K562 (cell line): ENCODE results near the gene KLK3. TPM values are rescaled to one million over a fixed set of nuclear protein-coding genes. Genes with fewer than 3 reads are reported as not detected.

Experiments used
- DDX20 ChIP-seq: fragments of 450-650 bp; IDR thresholded peaks from 2 replicates; pipeline ENCODE4 v1.6.1; 2016; ENCODE audit warnings: missing genetic modification characterization, low read depth, mild to moderate bottlenecking, missing compliant biosample characterization, moderate library complexity
- ERF ChIP-seq: fragments of 450-650 bp; formaldehyde crosslinking; IDR thresholded peaks from 2 replicates; pipeline ENCODE4 v1.4.0; 2020; ENCODE audit warnings: mild to moderate bottlenecking, mixed read lengths
- ESRRA ChIP-seq: fragments of 450-650 bp; IDR thresholded peaks from 2 replicates; pipeline ENCODE4 v1.6.1; 2014; ENCODE audit warnings: low read depth, mild to moderate bottlenecking, moderate library complexity, borderline replicate concordance
- FOXP1 ChIP-seq: sonication (generic); formaldehyde crosslinking; IDR thresholded peaks from 2 replicates; pipeline ENCODE4 v1.8.0; 2022; ENCODE audit warnings: mild to moderate bottlenecking, missing genetic modification reagents
- GABPB1 ChIP-seq: sonication (generic); formaldehyde crosslinking; IDR thresholded peaks from 2 replicates; pipeline ENCODE4 v1.8.0; 2022; ENCODE audit warnings: mild to moderate bottlenecking, missing genetic modification reagents
- HDAC6 ChIP-seq: IDR thresholded peaks from 2 replicates; pipeline ENCODE4 v1.6.1; 2012; ENCODE audit warnings: low read depth, mild to moderate bottlenecking, control low read depth, inconsistent platforms, low read length, moderate library complexity
- KAT7 ChIP-seq: sonication (generic); formaldehyde crosslinking; IDR thresholded peaks from 2 replicates; pipeline ENCODE4 v1.8.0; 2022; ENCODE audit warnings: missing genetic modification reagents, mild to moderate bottlenecking, borderline replicate concordance
- MTA3 ChIP-seq: fragments of 450-650 bp; formaldehyde crosslinking; IDR thresholded peaks from 2 replicates; pipeline ENCODE4 v1.6.1; 2017; ENCODE audit warnings: mild to moderate bottlenecking, borderline replicate concordance
- PRPF4 ChIP-seq: fragments of 200-400 bp; formaldehyde crosslinking; IDR thresholded peaks from one replicate; pipeline ENCODE4 v1.6.1; 2017; ENCODE audit warnings: low read length, low read depth, mild to moderate bottlenecking; ENCODE audit not compliant: insufficient read depth, poor library complexity, severe bottlenecking
- RBFOX2 ChIP-seq: fragments of 200-400 bp; formaldehyde crosslinking; IDR thresholded peaks from 2 replicates; pipeline ENCODE4 v1.6.1; 2017; ENCODE audit warnings: low read depth, mild to moderate bottlenecking, low read length, moderate library complexity
- SOX6 ChIP-seq: fragments of 450-650 bp; IDR thresholded peaks from 2 replicates; pipeline ENCODE4 v1.6.1; 2014; ENCODE audit warnings: mild to moderate bottlenecking
- SRSF7 ChIP-seq: fragments of 200-400 bp; formaldehyde crosslinking; optimal IDR thresholded peaks from 2 replicates; pipeline ENCODE3; 2017; ENCODE audit warnings: mild to moderate bottlenecking, low read depth, low read length
- USF1 ChIP-seq: sonication (generic); formaldehyde crosslinking; IDR thresholded peaks from 2 replicates; pipeline ENCODE4 v1.9.0; 2022; ENCODE audit warnings: mild to moderate bottlenecking, missing genetic modification reagents
- VEZF1 ChIP-seq: fragments of 200-800 bp; sonication (Bioruptor generic); IDR thresholded peaks from 2 replicates; pipeline ENCODE4 v1.6.1; 2017; ENCODE audit warnings: missing genetic modification characterization, missing compliant biosample characterization
- ZBTB34 ChIP-seq: fragments of 250-450 bp; sonication (Bioruptor Pico); IDR thresholded peaks from 2 replicates; pipeline ENCODE4 v1.8.0; 2021; ENCODE audit warnings: mild to moderate bottlenecking, moderate library complexity
- ZBTB5 ChIP-seq: fragments of 450-650 bp; IDR thresholded peaks from 2 replicates; pipeline ENCODE4 v1.6.1; 2017; ENCODE audit warnings: antibody characterized with exemption
- ZNF707 ChIP-seq: fragments of 250-450 bp; sonication (Bioruptor Pico); conservative IDR thresholded peaks from 2 replicates; pipeline ENCODE4 v1.8.0; 2022; ENCODE audit warnings: inconsistent platforms, mild to moderate bottlenecking, moderate library complexity
- polyA plus RNA-seq, 8 experiments: library from polyadenylated mRNA; depleted of rRNA in 4 of 8; stranded (reverse) in 5 of 8; unstranded in 3 of 8; fragments of >200 nt; fragmentation: Nextera tagmentation in 2 of 8; fragmentation: Illumina TruSeq in 1 of 8; extraction: Ambion mirVana in 2 of 8; extraction: Trizol in 1 of 8; gene quantifications; 2 replicates each; pipeline versions ENCODE4 v1.2.1 to v1.2.3, GENCODE V29; 2011 to 2014; ENCODE audit warnings: inconsistent platforms in 1 of 8, missing spikeins in 1 of 8
- total RNA-seq, 7 experiments: library from RNA; depleted of rRNA in 6 of 7; stranded (reverse); fragments of >200 nt in 6 of 7; fragmentation: Illumina TruSeq in 2 of 7; extraction: Trizol in 2 of 7; gene quantifications; 2 replicates each; pipeline versions ENCODE4 v1.2.1 to v1.2.3, GENCODE V29; 2011 to 2021; ENCODE audit warnings: low replicate concordance in 1 of 7
- TF ChIP-seq, protein P1 (sequence below): fragments of 250-450 bp; sonication (Bioruptor Pico); IDR thresholded peaks from 2 replicates; pipeline ENCODE4 v1.4.0; 2020; ENCODE audit warnings: mild to moderate bottlenecking, moderate library complexity
- TF ChIP-seq, protein P2 (sequence below): fragments of 250-450 bp; sonication (Bioruptor Pico); IDR thresholded peaks from 2 replicates; pipeline ENCODE4 v1.8.0; 2021; ENCODE audit warnings: moderate library complexity, mild to moderate bottlenecking, inconsistent platforms

The KLK3 gene
- total and polyA plus RNA-seq, 9 of the 15 experiments (the other 6 are each of a cell fraction or from before 2014, with no cell fraction given): not detected

GRCh38 chr19:50817941-50818858 is 36.5 kb upstream of the KLK3 start (continued):
- TF ChIP-seq VEZF1 (CRISPR knock-in tag) (peak; percentile 51; the same call in 1 of the 2 replicates), SRSF7 (no peak), HDAC6 (0 out of 2 replicates have a peak, but pooled peaks have one; percentile 35), KAT7 (peak; percentile 34; the same call in 1 of the 2 replicates), MTA3 (peak; percentile 40; the same call in 1 of the 2 replicates), DDX20 (tag) (no peak), RBFOX2 (peak; percentile 58), GABPB1 (CRISPR knock-in tag) (peak; percentile 45), ESRRA (peak; percentile 19; the same call in 1 of the 2 replicates), USF1 (CRISPR knock-in tag) (peak; percentile 27), ZBTB5 (no peak), FOXP1 (CRISPR knock-in tag) (0 out of 2 replicates have a peak, but pooled peaks have one; percentile 34), ZBTB34 (CRISPR knock-in tag) (no peak), SOX6 (no peak), ZNF707 (no peak), PRPF4 (no peak), ERF (CRISPR knock-in tag) (0 out of 2 replicates have a peak, but pooled peaks have one; percentile 61)
- TF ChIP-seq, protein P1, sequence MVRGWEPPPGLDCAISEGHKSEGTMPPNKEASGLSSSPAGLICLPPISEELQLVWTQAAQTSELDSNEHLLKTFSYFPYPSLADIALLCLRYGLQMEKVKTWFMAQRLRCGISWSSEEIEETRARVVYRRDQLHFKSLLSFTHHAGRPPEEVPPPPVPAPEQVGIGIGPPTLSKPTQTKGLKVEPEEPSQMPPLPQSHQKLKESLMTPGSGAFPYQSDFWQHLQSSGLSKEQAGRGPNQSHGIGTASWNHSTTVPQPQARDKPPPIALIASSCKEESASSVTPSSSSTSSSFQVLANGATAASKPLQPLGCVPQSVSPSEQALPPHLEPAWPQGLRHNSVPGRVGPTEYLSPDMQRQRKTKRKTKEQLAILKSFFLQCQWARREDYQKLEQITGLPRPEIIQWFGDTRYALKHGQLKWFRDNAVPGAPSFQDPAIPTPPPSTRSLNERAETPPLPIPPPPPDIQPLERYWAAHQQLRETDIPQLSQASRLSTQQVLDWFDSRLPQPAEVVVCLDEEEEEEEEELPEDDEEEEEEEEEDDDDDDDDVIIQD (CRISPR knock-in tag): peak; percentile 66; the same call in 1 of the 2 replicates
- TF ChIP-seq, protein P2, sequence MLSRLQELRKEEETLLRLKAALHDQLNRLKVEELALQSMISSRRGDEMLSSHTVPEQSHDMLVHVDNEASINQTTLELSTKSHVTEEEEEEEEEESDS (CRISPR knock-in tag): no peak
